GM10266 (cell line): ENCODE data around the gene FAM151B.

Experiments used
- DNase-seq: peaks from one replicate; pipeline ENCODE4 v3.0.0; 2012; ENCODE audit errors: extremely low spot score
- CTCF ChIP-seq: IDR thresholded peaks from 2 replicates; pipeline ENCODE4 v1.5.1; 2012; ENCODE audit warnings: mild to moderate bottlenecking, low read depth; ENCODE audit not compliant: control insufficient read depth, insufficient read depth; ENCODE audit errors: missing control alignments

The FAM151B gene

GRCh38 chr5:80487829-80488721 is at the start of gene FAM151B:
FAM151B (plus strand) TSS chr5:80488100; CDS start chr5:80488124, 24 bp downstream.
- TF ChIP-seq CTCF = no peak
- DNase-seq = peak; percentile 62

- DNase-seq = no peak
- TF ChIP-seq CTCF = no peak
Measured at GRCh38 chr5:80438739-80439138, 49.2 kb upstream of the FAM151B start.

- no peak for DNase-seq
- no peak for TF ChIP-seq CTCF
Measured at GRCh38 chr5:80439213-80439612, 48.7 kb upstream of the FAM151B start.

- no peak for TF ChIP-seq CTCF
- DNase-seq = no peak
Measured at GRCh38 chr5:80442742-80443141, 45.2 kb upstream of the FAM151B start.

GRCh38 chr5:80453366-80453765 is 34.5 kb upstream of the FAM151B start:
- no peak for TF ChIP-seq CTCF
- no peak for DNase-seq

- DNase-seq = no peak
- no peak for TF ChIP-seq CTCF
Measured at GRCh38 chr5:80463269-80463668, 24.6 kb upstream of the FAM151B start.
